GM18861 (cell line): Measurements from ENCODE around the gene FHIT.
A peak's percentile ranks its signal among the peaks of the same experiment; 100 is the strongest.

Experiments used
- ATAC-seq: cut with Tn5 transposase; IDR thresholded peaks from one replicate; pipeline ENCODE4 v1.9.1; 2021; ENCODE audit not compliant: unreplicated experiment

Gene FHIT

GRCh38 chr3:60523536-60523935, 727.7 kb downstream of the FHIT start:
- ATAC-seq: no peak

- ATAC-seq: no peak
Observed at GRCh38 chr3:60517134-60517533, 734.1 kb downstream of the FHIT start.

- ATAC-seq: no peak
Observed at GRCh38 chr3:60514866-60515265, 736.4 kb downstream of the FHIT start.

- no peak for ATAC-seq
Observed at GRCh38 chr3:60514085-60514649, 737.1 kb downstream of the FHIT start.

- no peak for ATAC-seq
Observed at GRCh38 chr3:60513241-60513640, 738.0 kb downstream of the FHIT start.

GRCh38 chr3:60512506-60512905, 738.7 kb downstream of the FHIT start:
- no peak for ATAC-seq

GRCh38 chr3:60509471-60509870, 741.8 kb downstream of the FHIT start:
- ATAC-seq: no peak

GRCh38 chr3:60504827-60505457, 746.3 kb downstream of the FHIT start:
- ATAC-seq: peak; percentile 54

- no peak for ATAC-seq
Observed at GRCh38 chr3:60501314-60501713, 749.9 kb downstream of the FHIT start.

GRCh38 chr3:60497902-60498301, 753.4 kb downstream of the FHIT start:
- no peak for ATAC-seq

- ATAC-seq: no peak
Observed at GRCh38 chr3:60490992-60491391, 760.3 kb downstream of the FHIT start.

GRCh38 chr3:60475096-60475495, 776.2 kb downstream of the FHIT start:
- ATAC-seq: no peak

- no peak for ATAC-seq
Observed at GRCh38 chr3:60469481-60469880, 781.8 kb downstream of the FHIT start.

GRCh38 chr3:60463685-60464084, 787.6 kb downstream of the FHIT start:
- ATAC-seq: no peak

GRCh38 chr3:60461267-60461666, 790.0 kb downstream of the FHIT start:
- no peak for ATAC-seq

GRCh38 chr3:60456180-60456579, 795.1 kb downstream of the FHIT start:
- no peak for ATAC-seq

GRCh38 chr3:60453326-60453725, 797.9 kb downstream of the FHIT start:
- ATAC-seq: no peak

GRCh38 chr3:60448696-60449095, 802.6 kb downstream of the FHIT start:
- no peak for ATAC-seq

GRCh38 chr3:60445446-60445845, 805.8 kb downstream of the FHIT start:
- no peak for ATAC-seq

GRCh38 chr3:60444898-60445437, 806.3 kb downstream of the FHIT start:
- no peak for ATAC-seq

- ATAC-seq: no peak
Observed at GRCh38 chr3:60440869-60441268, 810.4 kb downstream of the FHIT start.

- ATAC-seq: no peak
Observed at GRCh38 chr3:60435941-60436650, 815.2 kb downstream of the FHIT start.
